ENCODE results near the gene TBATA. TPM values are rescaled to one million over a fixed set of nuclear protein-coding genes. Genes with fewer than 3 reads are reported as not detected.

Gene TBATA
- total RNA-seq, 4 donors from 2014 or later, result not detected

- TF ChIP-seq POLR2A (IDR thresholded peaks at IDR 0.05), result no peak
- TF ChIP-seq EP300 (IDR thresholded peaks at IDR 0.05), result no peak
- TF ChIP-seq CTCF (IDR thresholded peaks at IDR 0.05), result no peak
- 75 to 90% methylated on average over 9 to 10 of the region's 10 CpGs for WGBS, 2 donors
- Histone ChIP-seq H3K4me3 (no peak overlapping the region), H3K9me3 (no peaks in the 10 kb centered on the region), H3K27me3 (no peaks in the 10 kb centered on the region), H3K36me3 (no peaks in the 10 kb centered on the region), H3K27ac (no peak overlapping the region), H3K4me1 (peaks cover 0 to 44% (median 16%) of the 10 kb centered on the region in 4 donors)
- DNase-seq (ENCODE audit: low spot score in 2 of 2), result no peak
Observed at GRCh38 chr10:70749756-70750155, 35.4 kb downstream of the TBATA start.

- peaks cover 0 to 39% (median 16%) of the 10 kb centered on the region in 4 donors for H3K4me1 ChIP-seq
- H3K27me3 ChIP-seq, result no peaks in the 10 kb centered on the region
- TF ChIP-seq CTCF (IDR thresholded peaks at IDR 0.05) (no peak), POLR2A (IDR thresholded peaks at IDR 0.05) (no peak), EP300 (IDR thresholded peaks at IDR 0.05) (no peak)
- no peaks in the 10 kb centered on the region for H3K36me3 ChIP-seq
- WGBS, 2 donors, result 90 to 95% methylated on average over 8 to 10 of the region's 10 CpGs
- H3K9me3 ChIP-seq, result no peaks in the 10 kb centered on the region
- DNase-seq (ENCODE audit: low spot score in 2 of 2), result no peak
- H3K4me3 ChIP-seq, result no peak overlapping the region
- peak overlapping the region in 2 of 4 donors; percentile 1 to 43 for H3K27ac ChIP-seq
Observed at GRCh38 chr10:70748801-70749573, 36.2 kb downstream of the TBATA start.

GRCh38 chr10:70748305-70748704, 36.9 kb downstream of the TBATA start:
- H3K27me3 ChIP-seq, result no peaks in the 10 kb centered on the region
- WGBS, 2 donors, result 88 to 89% methylated on average over 3 of the region's 3 CpGs
- DNase-seq (ENCODE audit: low spot score in 2 of 2), result no peak
- no peak overlapping the region for H3K4me3 ChIP-seq
- TF ChIP-seq CTCF (IDR thresholded peaks at IDR 0.05) (no peak), POLR2A (IDR thresholded peaks at IDR 0.05) (no peak), EP300 (IDR thresholded peaks at IDR 0.05) (no peak)
- peak overlapping the region in 1 of 4 donors; percentile 43 for H3K27ac ChIP-seq
- H3K4me1 ChIP-seq, result peaks cover 0 to 39% (median 16%) of the 10 kb centered on the region in 4 donors
- H3K9me3 ChIP-seq, result no peaks in the 10 kb centered on the region
- no peaks in the 10 kb centered on the region for H3K36me3 ChIP-seq

GRCh38 chr10:70747192-70747965, 37.8 kb downstream of the TBATA start:
- no peaks in the 10 kb centered on the region for H3K27me3 ChIP-seq
- peak overlapping the region in 3 of 4 donors; percentile 50 to 78 (median 75) for H3K27ac ChIP-seq
- no peak for DNase-seq (ENCODE audit: low spot score in 2 of 2)
- TF ChIP-seq EP300 (IDR thresholded peaks at IDR 0.05) (no peak), CTCF (IDR thresholded peaks at IDR 0.05) (no peak), POLR2A (IDR thresholded peaks at IDR 0.05) (no peak)
- H3K4me3 ChIP-seq, result no peak overlapping the region
- no peaks in the 10 kb centered on the region for H3K36me3 ChIP-seq
- no peaks in the 10 kb centered on the region for H3K9me3 ChIP-seq
- 66 to 73% methylated on average over 13 to 14 of the region's 15 CpGs for WGBS, 2 donors
- peaks cover 0 to 39% (median 20%) of the 10 kb centered on the region in 4 donors for H3K4me1 ChIP-seq

GRCh38 chr10:70745555-70745954, 39.6 kb downstream of the TBATA start:
- Histone ChIP-seq H3K36me3 (no peaks in the 10 kb centered on the region), H3K4me1 (peaks cover 0 to 57% (median 25%) of the 10 kb centered on the region in 4 donors), H3K27me3 (no peaks in the 10 kb centered on the region), H3K9me3 (no peaks in the 10 kb centered on the region), H3K27ac (peak overlapping the region in 2 of 4 donors; percentile 38 to 75), H3K4me3 (no peak overlapping the region)
- TF ChIP-seq EP300 (IDR thresholded peaks at IDR 0.05) (no peak), POLR2A (IDR thresholded peaks at IDR 0.05) (no peak), CTCF (IDR thresholded peaks at IDR 0.05) (no peak)
- no peak for DNase-seq (ENCODE audit: low spot score in 2 of 2)
- WGBS, 2 donors, result 90 to 91% methylated on average over 2 of the region's 2 CpGs
